CD14-positive monocyte (primary cell): ENCODE results near the gene GIMAP4. TPM values are rescaled to one million over a fixed set of nuclear protein-coding genes. Genes with fewer than 3 reads are reported as not detected.
A peak's percentile ranks its signal among the peaks of the same experiment; 100 is the strongest.
"Not testable (repeated sequence)": the region's sequence is repeated elsewhere in the genome, so short reads cannot be mapped to it uniquely, and the experiment has no call there.

Experiments used
- DNase-seq, 3 donors: peaks; one replicate each; pipeline ENCODE4 v3.0.0-alpha.2; 2011 to 2022
- H2AFZ ChIP-seq: 2 replicates; pipeline ENCODE4 v1.6.0; 2012; ENCODE audit warnings: mild to moderate bottlenecking, low read depth, low read length, inconsistent platforms; ENCODE audit not compliant: insufficient read depth, poor library complexity, severe bottlenecking
- H3K27ac ChIP-seq, 2 donors: 1 replicate in 1 of 2; 2 replicates in 1 of 2; pipeline ENCODE4 v1.5.1; 2012 to 2013; ENCODE audit warnings: low read length in 2 of 2, control low read depth in 1 of 2, inconsistent platforms in 1 of 2, low read depth in 1 of 2, mild to moderate bottlenecking in 1 of 2
- H3K27me3 ChIP-seq, 2 donors: one replicate each; pipeline versions ENCODE4 v1.6.0 to v1.6.1; 2011 to 2013; ENCODE audit warnings: low read length in 2 of 2; ENCODE audit not compliant: control insufficient read depth in 2 of 2, insufficient read depth in 2 of 2
- H3K36me3 ChIP-seq, 2 donors: replicated peaks in 1 of 2; 1 replicate in 1 of 2; 2 replicates in 1 of 2; pipeline versions ENCODE4 v1.5.1 to v1.6.1; 2012 to 2013; ENCODE audit warnings: low read length in 2 of 2, control low read depth in 1 of 2, inconsistent platforms in 1 of 2, mild to moderate bottlenecking in 1 of 2; ENCODE audit not compliant: insufficient read depth in 2 of 2, control insufficient read depth in 1 of 2
- H3K4me1 ChIP-seq, 2 donors: 1 replicate in 1 of 2; 2 replicates in 1 of 2; pipeline versions ENCODE4 v1.5.1 to v1.6.1; 2012 to 2013; ENCODE audit warnings: low read length in 2 of 2, control low read depth in 1 of 2, inconsistent platforms in 1 of 2, mild to moderate bottlenecking in 1 of 2, moderate library complexity in 1 of 2; ENCODE audit not compliant: insufficient read depth in 2 of 2, control insufficient read depth in 1 of 2
- H3K4me2 ChIP-seq: replicated peaks from 2 replicates; pipeline ENCODE3; 2012; ENCODE audit warnings: low read length, moderate library complexity, mild to moderate bottlenecking; ENCODE audit not compliant: poor library complexity, severe bottlenecking; ENCODE audit errors: extremely low read depth
- H3K4me3 ChIP-seq, 3 experiments: fragments of 200-600 bp in 1 of 3; sonication (generic) in 1 of 3; replicated peaks in 1 of 3; 1 replicate in 2 of 3; 2 replicates in 1 of 3; pipeline ENCODE4 v1.5.1; 2011 to 2013; ENCODE audit warnings: low read length in 3 of 3, mild to moderate bottlenecking in 3 of 3, control low read depth in 2 of 3, low read depth in 2 of 3, inconsistent platforms in 1 of 3, moderate library complexity in 1 of 3
- H3K79me2 ChIP-seq: 2 replicates; pipeline ENCODE4 v1.6.0; 2012; ENCODE audit warnings: mild to moderate bottlenecking, control low read depth, inconsistent platforms, low read length, moderate library complexity; ENCODE audit not compliant: insufficient read depth
- H3K9ac ChIP-seq: 2 replicates; pipeline ENCODE4 v1.6.0; 2017; ENCODE audit warnings: low read length, mild to moderate bottlenecking; ENCODE audit not compliant: insufficient read depth, poor library complexity, severe bottlenecking
- H3K9me3 ChIP-seq, 2 donors: replicated peaks in 1 of 2; 1 replicate in 1 of 2; 2 replicates in 1 of 2; pipeline versions ENCODE4 v1.5.1 to v1.6.1; 2012 to 2013; ENCODE audit warnings: low read length in 2 of 2, control low read depth in 1 of 2; ENCODE audit not compliant: control insufficient read depth in 1 of 2, insufficient read depth in 1 of 2
- H4K20me1 ChIP-seq: 2 replicates; pipeline ENCODE4 v1.6.0; 2012; ENCODE audit warnings: mild to moderate bottlenecking, low read length, control low read depth, moderate library complexity; ENCODE audit not compliant: insufficient read depth
- H3K27ac Mint-ChIP-seq, 7 donors: one replicate each; pipeline ENCODE4 v1.8.0; 2020; ENCODE audit warnings: mild to moderate bottlenecking in 7 of 7, mixed read lengths in 7 of 7, moderate library complexity in 6 of 7, inconsistent platforms in 2 of 7
- H3K27me3 Mint-ChIP-seq, 3 donors: one replicate each; pipeline ENCODE4 v1.8.0; 2021 to 2022; ENCODE audit warnings: low read depth in 3 of 3, mild to moderate bottlenecking in 3 of 3, mixed read lengths in 3 of 3, moderate library complexity in 3 of 3, inconsistent platforms in 1 of 3
- H3K36me3 Mint-ChIP-seq, 2 donors: one replicate each; pipeline ENCODE4 v1.8.0; 2020; ENCODE audit warnings: mixed read lengths in 2 of 2, inconsistent platforms in 1 of 2, mild to moderate bottlenecking in 1 of 2
- H3K4me1 Mint-ChIP-seq: one replicate; pipeline ENCODE4 v1.8.0; 2020; ENCODE audit warnings: mild to moderate bottlenecking, mixed read lengths
- H3K4me3 Mint-ChIP-seq, 2 donors: one replicate each; pipeline ENCODE4 v1.8.0; 2020; ENCODE audit warnings: mild to moderate bottlenecking in 2 of 2, mixed read lengths in 2 of 2, moderate library complexity in 1 of 2
- H3K9me3 Mint-ChIP-seq, 7 donors: one replicate each; pipeline ENCODE4 v1.8.0; 2020 to 2022; ENCODE audit warnings: mixed read lengths in 7 of 7, mild to moderate bottlenecking in 6 of 7, moderate library complexity in 6 of 7, inconsistent platforms in 2 of 7
- CTCF ChIP-seq: fragments of 200-600 bp; IDR thresholded peaks from one replicate; pipeline ENCODE4 v1.8.0; 2022; ENCODE audit warnings: antibody characterized with exemption, mild to moderate bottlenecking
- WGBS: methylation state at CpG from one replicate; pipeline ENCODE4 v1.1.5; 2013; ENCODE audit warnings: missing lambda C conversion rate; ENCODE audit not compliant: insufficient coverage; 5-methylcytosine and 5-hydroxymethylcytosine counted together
- intact Hi-C, 2 donors: fragments of 100-400 bp; cut with micrococcal nuclease; formaldehyde crosslinking; loops; one replicate each; pipeline versions ENCODE4 v1.15.0 to v1.15.1; 2023
- polyA plus RNA-seq, 3 donors: library from polyadenylated mRNA; depleted of rRNA in 1 of 3; unstranded in 2 of 3; stranded (reverse) in 1 of 3; fragments of 300-500 nt in 2 of 3; fragments of >200 nt in 1 of 3; fragmentation: Illumina TruSeq in 2 of 3; gene quantifications; 1 replicate in 2 of 3; 2 replicates in 1 of 3; pipeline ENCODE4 v1.2.3, GENCODE V29; 2012 to 2021

Gene GIMAP4
- polyA plus RNA-seq, 3 donors, result 37.3 to 269 (median 167) TPM

GRCh38 chr7:150572496-150572895 is 5.3 kb downstream of the GIMAP4 start:
- Histone ChIP-seq H3K4me2 (no peak overlapping the region), H3K9me3 (peaks cover 10 to 27% of the 10 kb centered on the region in 2 donors), H3K36me3 (peaks cover 31 to 38% of the 10 kb centered on the region in 2 donors), H3K9ac (no peak overlapping the region), H3K4me1 (peaks cover 24 to 28% of the 10 kb centered on the region in 2 donors), H4K20me1 (peaks cover 35% of the 10 kb centered on the region), H3K4me3 (peak overlapping the region in 1 of 3 experiments; percentile 7), H2AFZ (no peak overlapping the region), H3K27ac (no peak overlapping the region), H3K79me2 (peaks cover 56% of the 10 kb centered on the region), H3K27me3 (no peaks in the 10 kb centered on the region)
- Mint-ChIP-seq H3K27me3 (peaks cover 0 to 2% (median 0%) of the 10 kb centered on the region in 3 donors), H3K4me1 (peaks cover 57% of the 10 kb centered on the region), H3K27ac (peak overlapping the region in 1 of 7 donors; percentile 66), H3K9me3 (peaks cover 23 to 50% (median 33%) of the 10 kb centered on the region in 7 donors), H3K4me3 (no peak overlapping the region), H3K36me3 (peaks cover 46 to 53% of the 10 kb centered on the region in 2 donors)
- intact Hi-C loops, result no loop called here
- TF ChIP-seq CTCF, result no peak
- whole genome bisulfite sequencing, result 97% methylated on average over 10 of the region's 10 CpGs
- no peak for DNase-seq

- peak in 1 of 3 donors; percentile 21 for DNase-seq
- H3K9ac ChIP-seq, H3K9me3 ChIP-seq, H2AFZ ChIP-seq, H3K36me3 ChIP-seq, H3K79me2 ChIP-seq, intact Hi-C loops, H3K27me3 Mint-ChIP-seq, H3K27me3 ChIP-seq, H4K20me1 ChIP-seq: not testable (repeated sequence)
- H3K9me3 Mint-ChIP-seq, result peaks cover 15 to 31% (median 19%) of the 10 kb centered on the region in 7 donors
- Histone ChIP-seq H3K27ac (peak overlapping the region in 1 of 2 donors; percentile 22), H3K4me3 (peak overlapping the region in 1 of 3 experiments; percentile 32), H3K4me2 (peak overlapping the region; percentile 12), H3K4me1 (peaks cover 19 to 29% of the 10 kb centered on the region in 2 donors)
- 0% methylated on average over 1 of the region's 7 CpGs for WGBS
- H3K27ac Mint-ChIP-seq, result peak overlapping the region; percentile 44 to 91 (median 78)
- peaks cover 69% of the 10 kb centered on the region for H3K4me1 Mint-ChIP-seq
- H3K36me3 Mint-ChIP-seq, result peaks cover 7 to 22% of the 10 kb centered on the region in 2 donors
- H3K4me3 Mint-ChIP-seq, result peak overlapping the region in 1 of 2 donors; percentile 72
Observed at GRCh38 chr7:150579979-150580637, 12.9 kb downstream of the GIMAP4 start.
